CD1c-positive myeloid dendritic cell (primary cell): ENCODE data around the gene MCTP1.
A peak's percentile ranks its signal among the peaks of the same experiment; 100 is the strongest.

ENCODE experiments used
- DNase-seq: peaks from one replicate; pipeline ENCODE4 v3.0.0-alpha.2; 2016; ENCODE audit errors: extremely low spot score

The MCTP1 gene

GRCh38 chr5:94771742-94772141 lies 513.2 kb downstream of the MCTP1 start:
- no peak for DNase-seq

GRCh38 chr5:94769996-94770395 lies 514.9 kb downstream of the MCTP1 start:
- no peak for DNase-seq

GRCh38 chr5:94761786-94762185 lies 523.1 kb downstream of the MCTP1 start:
- DNase-seq = no peak

- no peak for DNase-seq
Measured at GRCh38 chr5:94761055-94761454, 523.8 kb downstream of the MCTP1 start.

GRCh38 chr5:94759961-94760360 lies 524.9 kb downstream of the MCTP1 start:
- no peak for DNase-seq

GRCh38 chr5:94759022-94759421 lies 525.9 kb downstream of the MCTP1 start:
- no peak for DNase-seq

- no peak for DNase-seq
Measured at GRCh38 chr5:94754824-94755223, 530.1 kb downstream of the MCTP1 start.

GRCh38 chr5:94751460-94751859 lies 533.4 kb downstream of the MCTP1 start:
- DNase-seq = no peak

GRCh38 chr5:94750681-94751080 lies 534.2 kb downstream of the MCTP1 start:
- no peak for DNase-seq

GRCh38 chr5:94749042-94749441 lies 535.9 kb downstream of the MCTP1 start:
- no peak for DNase-seq

GRCh38 chr5:94748212-94748611 lies 536.7 kb downstream of the MCTP1 start:
- DNase-seq = no peak

GRCh38 chr5:94747371-94747770 lies 537.5 kb downstream of the MCTP1 start:
- DNase-seq = no peak

- peak; percentile 56 for DNase-seq
Measured at GRCh38 chr5:94746731-94747124, 538.2 kb downstream of the MCTP1 start.

- DNase-seq = peak; percentile 63
Measured at GRCh38 chr5:94745786-94746730, 538.8 kb downstream of the MCTP1 start.

- no peak for DNase-seq
Measured at GRCh38 chr5:94744906-94745305, 540.0 kb downstream of the MCTP1 start.

GRCh38 chr5:94742852-94743251 lies 542.0 kb downstream of the MCTP1 start:
- no peak for DNase-seq

- DNase-seq = no peak
Measured at GRCh38 chr5:94740286-94740685, 544.6 kb downstream of the MCTP1 start.

GRCh38 chr5:94736498-94736897 lies 548.4 kb downstream of the MCTP1 start:
- DNase-seq = no peak

- no peak for DNase-seq
Measured at GRCh38 chr5:94731471-94731870, 553.4 kb downstream of the MCTP1 start.

- no peak for DNase-seq
Measured at GRCh38 chr5:94725142-94725541, 559.8 kb downstream of the MCTP1 start.

- DNase-seq = no peak
Measured at GRCh38 chr5:94715768-94716167, 569.1 kb downstream of the MCTP1 start.

- DNase-seq = no peak
Measured at GRCh38 chr5:94711785-94712184, 573.1 kb downstream of the MCTP1 start.

- DNase-seq = no peak
Measured at GRCh38 chr5:94709277-94709676, 575.6 kb downstream of the MCTP1 start.

- no peak for DNase-seq
Measured at GRCh38 chr5:94707359-94707758, 577.5 kb downstream of the MCTP1 start.
